ENCODE measurements around the gene KIF6.

- TF ChIP-seq, protein P1, sequence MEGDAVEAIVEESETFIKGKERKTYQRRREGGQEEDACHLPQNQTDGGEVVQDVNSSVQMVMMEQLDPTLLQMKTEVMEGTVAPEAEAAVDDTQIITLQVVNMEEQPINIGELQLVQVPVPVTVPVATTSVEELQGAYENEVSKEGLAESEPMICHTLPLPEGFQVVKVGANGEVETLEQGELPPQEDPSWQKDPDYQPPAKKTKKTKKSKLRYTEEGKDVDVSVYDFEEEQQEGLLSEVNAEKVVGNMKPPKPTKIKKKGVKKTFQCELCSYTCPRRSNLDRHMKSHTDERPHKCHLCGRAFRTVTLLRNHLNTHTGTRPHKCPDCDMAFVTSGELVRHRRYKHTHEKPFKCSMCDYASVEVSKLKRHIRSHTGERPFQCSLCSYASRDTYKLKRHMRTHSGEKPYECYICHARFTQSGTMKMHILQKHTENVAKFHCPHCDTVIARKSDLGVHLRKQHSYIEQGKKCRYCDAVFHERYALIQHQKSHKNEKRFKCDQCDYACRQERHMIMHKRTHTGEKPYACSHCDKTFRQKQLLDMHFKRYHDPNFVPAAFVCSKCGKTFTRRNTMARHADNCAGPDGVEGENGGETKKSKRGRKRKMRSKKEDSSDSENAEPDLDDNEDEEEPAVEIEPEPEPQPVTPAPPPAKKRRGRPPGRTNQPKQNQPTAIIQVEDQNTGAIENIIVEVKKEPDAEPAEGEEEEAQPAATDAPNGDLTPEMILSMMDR (optimal IDR thresholded peaks at IDR 0.05 in 1 of 3, IDR thresholded peaks at IDR 0.05 in 1 of 3, conservative IDR thresholded peaks at IDR 0.05 in 1 of 3; ENCODE audit: extremely low read depth in 1 of 3, insufficient read depth in 2 of 3, low read length in 3 of 3) = no peak
- TF ChIP-seq EZH2 (IDR thresholded peaks at IDR 0.05; ENCODE audit: low read length) = no peak
These were observed 210.2 kb downstream of the KIF6 start for GRCh38 chr6:39515006-39515405.
